ENCODE results near the gene FGR.

Gene FGR

DNA sequence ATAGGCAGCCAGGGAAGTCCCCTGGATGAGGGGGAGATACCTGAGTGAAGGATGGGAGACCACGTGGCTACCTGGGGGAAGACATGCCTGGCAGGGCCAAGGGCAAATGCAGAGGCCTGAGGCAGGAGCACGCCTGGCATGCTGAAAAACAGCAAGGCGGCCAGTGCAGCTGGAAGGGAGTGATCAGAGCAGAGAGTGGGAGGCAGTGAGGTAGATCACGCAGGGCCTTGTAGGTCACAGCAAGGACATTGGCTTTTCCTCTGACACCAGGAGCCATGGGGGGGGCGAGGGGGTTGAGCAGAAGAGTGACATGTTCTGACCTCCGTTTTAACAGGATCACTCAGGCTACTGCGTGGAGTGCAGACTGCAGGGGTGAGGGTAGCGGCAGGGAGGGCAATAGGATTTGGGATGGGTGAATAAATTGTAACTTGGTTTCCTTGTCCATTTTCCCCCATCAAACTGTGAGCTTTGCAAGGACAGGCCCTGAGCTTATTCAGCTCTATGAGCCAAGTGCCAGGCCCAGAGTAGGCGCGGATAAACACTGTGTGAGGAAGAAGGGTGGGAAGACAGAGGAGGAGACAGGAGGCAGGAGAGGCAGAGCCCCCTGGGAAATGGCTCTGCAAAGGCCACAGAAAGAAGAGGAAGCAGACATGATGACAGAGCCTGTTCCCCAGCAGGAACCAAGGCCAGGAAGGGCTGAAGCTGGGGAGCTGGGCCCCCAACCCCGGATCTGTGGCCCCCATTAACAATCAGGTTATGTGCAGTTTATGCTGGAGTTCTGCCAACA, 20.4 kb upstream of the FGR start:
- H3K4me3 ChIP-seq (ENCODE audit: low read depth, low read length) = no peak overlapping the region
- no peak for DNase-seq (ENCODE audit: low read depth, low spot score)
- POLR2A ChIA-PET = no interaction called here
- CTCF ChIA-PET = interaction anchor here (1.2 to 2.3 kb wide), 7 partner anchors 11 to 239 kb away, joined by 3 to 10 read pairs (median 6); no protein-coding TSS in a partner anchor
- no peak for TF ChIP-seq CTCF (IDR thresholded peaks at IDR 0.05; ENCODE audit: insufficient read depth, low read length, missing control alignments)

- no peak overlapping the region for H3K4me3 ChIP-seq (ENCODE audit: low read depth, low read length)
- ChIA-PET POLR2A (no interaction called here), CTCF (interaction anchor here (0.9 to 2.0 kb wide), 9 partner anchors 9 to 95 kb away, joined by 3 to 7 read pairs (median 4); no protein-coding TSS in a partner anchor)
- no peak for DNase-seq (ENCODE audit: low read depth, low spot score)
- no peak for TF ChIP-seq CTCF (IDR thresholded peaks at IDR 0.05; ENCODE audit: insufficient read depth, low read length, missing control alignments)
These were observed 17.3 kb upstream of the FGR start for GRCh38 chr1:27652111-27652864.

DNA sequence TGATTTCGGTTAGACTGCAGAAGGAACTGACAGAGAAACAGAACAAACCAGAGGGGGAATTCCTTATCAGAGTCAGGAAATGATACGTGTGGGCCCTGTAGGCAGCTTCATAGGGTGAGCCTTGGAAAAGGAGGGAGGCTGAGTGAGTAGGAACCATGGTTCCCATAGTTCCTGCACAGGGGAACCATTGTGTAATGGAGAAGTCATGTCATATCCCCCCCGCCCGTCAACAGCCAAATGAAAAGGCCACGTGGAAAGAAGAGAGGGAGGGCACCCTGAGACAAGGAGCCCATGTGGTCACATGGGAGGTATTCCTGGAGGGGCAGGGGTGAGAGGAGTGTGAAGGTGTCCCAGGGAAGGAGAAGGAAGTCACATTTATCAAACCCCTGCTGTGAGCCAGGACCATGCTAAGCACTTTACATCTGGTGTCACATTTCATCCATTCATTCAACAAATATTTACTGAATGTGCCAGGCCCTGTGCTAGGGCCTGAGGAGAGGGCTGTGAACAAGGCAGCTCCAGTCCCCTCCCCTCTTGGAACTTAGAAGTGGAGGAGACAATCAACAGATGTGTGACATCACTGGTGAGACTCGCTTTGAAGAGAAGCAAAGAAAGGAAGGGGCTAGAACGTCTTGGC, 15.7 kb upstream of the FGR start:
- ChIA-PET CTCF (interaction anchor here (0.8 to 2.4 kb wide), 13 partner anchors 10 to 231 kb away, joined by 3 to 22 read pairs (median 7); partner anchors contain the start of gene AHDC1), POLR2A (no interaction called here)
- TF ChIP-seq CTCF (IDR thresholded peaks at IDR 0.05; ENCODE audit: insufficient read depth, low read length, missing control alignments) = no peak
- no peak for DNase-seq (ENCODE audit: low read depth, low spot score)
- H3K4me3 ChIP-seq (ENCODE audit: low read depth, low read length) = no peak overlapping the region

DNA sequence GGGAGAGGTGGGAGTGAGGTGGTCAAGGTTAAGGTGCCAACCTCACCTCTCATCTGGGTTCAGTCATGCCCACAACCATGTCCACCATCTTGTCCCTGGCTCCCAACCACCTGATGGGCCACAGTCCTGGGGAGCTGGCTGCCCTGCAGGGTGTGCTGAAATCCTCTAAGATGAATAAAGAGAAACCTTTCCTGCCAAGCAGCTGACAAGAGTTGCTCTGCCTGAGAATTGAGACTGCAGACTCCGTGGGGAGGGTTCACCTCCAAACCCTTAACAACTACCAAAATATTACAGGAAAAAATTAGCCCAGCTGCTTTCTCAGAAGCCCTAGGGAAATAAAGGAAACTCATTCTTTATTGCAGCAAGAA, 15.2 kb upstream of the FGR start:
- CTCF ChIA-PET = interaction anchor here (0.8 to 2.4 kb wide), 13 partner anchors 8 to 230 kb away, joined by 3 to 22 read pairs (median 7); partner anchors contain the start of gene AHDC1
- no peak for TF ChIP-seq CTCF (IDR thresholded peaks at IDR 0.05; ENCODE audit: insufficient read depth, low read length, missing control alignments)
- POLR2A ChIA-PET = no interaction called here

DNA sequence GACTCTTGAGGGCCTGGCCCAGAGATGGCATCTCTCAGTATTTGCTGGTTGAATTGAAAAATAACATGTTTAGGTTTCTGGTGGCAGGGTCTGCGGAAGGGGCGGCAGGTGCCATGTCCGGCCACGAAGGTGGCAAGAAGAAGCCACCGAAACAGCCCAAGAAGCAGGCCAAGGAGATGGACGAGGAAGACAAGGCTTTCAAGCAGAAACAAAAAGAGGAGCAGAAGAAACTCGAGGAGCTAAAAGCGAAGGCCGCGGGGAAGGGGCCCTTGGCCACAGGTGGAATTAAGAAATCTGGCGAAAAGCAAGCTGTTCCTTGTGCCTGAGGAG, 14.3 kb upstream of the FGR start:
- DNase-seq (ENCODE audit: low read depth, low spot score) = no peak
- ChIA-PET POLR2A (no interaction called here), CTCF (interaction anchor here (1.1 to 2.8 kb wide), 12 partner anchors 9 to 352 kb away, joined by 3 to 22 read pairs (median 7); partner anchors contain the start of gene AHDC1)
- no peak for TF ChIP-seq CTCF (IDR thresholded peaks at IDR 0.05; ENCODE audit: insufficient read depth, low read length, missing control alignments)
- no peak overlapping the region for H3K4me3 ChIP-seq (ENCODE audit: low read depth, low read length)

More for the DNA sequence above, 15.2 kb upstream of the FGR start:
- no peak overlapping the region for H3K4me3 ChIP-seq (ENCODE audit: low read depth, low read length)
- no peak for DNase-seq (ENCODE audit: low read depth, low spot score)

Data from AG04449 (cell line).